ENCODE data around the gene NEMP1. TPM values are rescaled to one million over a fixed set of nuclear protein-coding genes. Genes with fewer than 3 reads are reported as not detected.

Gene NEMP1
- total RNA-seq, 2 experiments from 2014 or later: 79.0 to 81.1 TPM

- intact Hi-C loops (cut with DNase I, micrococcal nuclease): no loop called here
- ATAC-seq (no peak), DNase-seq (no peak)
- peaks cover 61% of the 10 kb centered on the region for H3K4me1 Mint-ChIP-seq
- H3K4me3 Mint-ChIP-seq: peak overlapping the region; percentile 93
- ChIA-PET POLR2A (interaction anchor here (0.7 to 1.6 kb wide), 4 partner anchors 12 to 44 kb away, joined by 4 to 6 read pairs (median 5); partner anchors contain the start of genes NEMP1 and STAT6), CTCF (interaction anchor here (0.6 to 24.0 kb wide), 10 partner anchors 13 to 384 kb away, joined by 3 to 411 read pairs (median 6); partner anchors contain the start of genes NEMP1 and STAT6)
- H3K27me3 Mint-ChIP-seq: no peaks in the 10 kb centered on the region
- H3K9me3 Mint-ChIP-seq (ENCODE audit: low read depth): no peaks in the 10 kb centered on the region
- peak overlapping the region; percentile 71 for H3K27ac Mint-ChIP-seq
- peaks cover 47% of the 10 kb centered on the region for H3K36me3 Mint-ChIP-seq (ENCODE audit: low read depth)
Measured at GRCh38 chr12:57090924-57091637, 12.5 kb upstream of the NEMP1 start.

- ChIA-PET CTCF (interaction anchor here (0.6 to 24.0 kb wide), 5 partner anchors 14 to 385 kb away, joined by 3 to 411 read pairs (median 4); partner anchors contain the start of genes NEMP1 and STAT6), POLR2A (interaction anchor here (1.0 to 1.7 kb wide), 3 partner anchors 12 to 21 kb away, joined by 4 to 5 read pairs (median 5); partner anchors contain the start of genes NEMP1 and STAT6)
- Mint-ChIP-seq H3K27me3 (no peaks in the 10 kb centered on the region), H3K4me1 (peaks cover 65% of the 10 kb centered on the region), H3K27ac (peak overlapping the region; percentile 71), H3K36me3 (ENCODE audit: low read depth) (peaks cover 46% of the 10 kb centered on the region), H3K9me3 (ENCODE audit: low read depth) (no peaks in the 10 kb centered on the region), H3K4me3 (peak overlapping the region; percentile 93)
- DNase-seq: no peak
- ATAC-seq: no peak
- intact Hi-C loops (cut with DNase I, micrococcal nuclease): no loop called here
Measured at GRCh38 chr12:57090490-57090889, 11.9 kb upstream of the NEMP1 start.

- ChIA-PET CTCF (interaction anchor here (0.6 to 24.0 kb wide), 6 partner anchors 9 to 135 kb away, joined by 3 to 411 read pairs (median 4); partner anchors contain the start of genes NEMP1 and STAT6), POLR2A (interaction anchor here (0.6 to 1.8 kb wide), 5 partner anchors 11 to 401 kb away, joined by 3 to 6 read pairs (median 5); partner anchors contain the start of genes NEMP1, PTGES3 and STAT6)
- H3K27me3 Mint-ChIP-seq: no peaks in the 10 kb centered on the region
- no peaks in the 10 kb centered on the region for H3K9me3 Mint-ChIP-seq (ENCODE audit: low read depth)
- H3K4me1 Mint-ChIP-seq: peaks cover 66% of the 10 kb centered on the region
- H3K36me3 Mint-ChIP-seq (ENCODE audit: low read depth): peaks cover 48% of the 10 kb centered on the region
- DNase-seq (peak; percentile 65), ATAC-seq (no peak)
- intact Hi-C loops (cut with DNase I, micrococcal nuclease): loop anchor here (5.0 to 10.0 kb wide), 9 partner anchors 343 to 1155 kb away; partner anchors contain the start of genes RPL41 (in 2 of the 2), ZC3H10 (in 2 of the 2), ARHGAP9 (in 1 of the 2) and DGKA (in 1 of the 2)
- peak overlapping the region; percentile 93 for H3K4me3 Mint-ChIP-seq
- H3K27ac Mint-ChIP-seq: peak overlapping the region; percentile 93
Measured at GRCh38 chr12:57089271-57090245, 11.0 kb upstream of the NEMP1 start.

GRCh38 chr12:57088354-57089270 is 10.0 kb upstream of the NEMP1 start, which contains the start of gene NAB2:
TSS of gene NAB2 (plus strand) at chr12:57089114. CDS start at chr12:57089272, 158 bp downstream.
- intact Hi-C loops (cut with DNase I, micrococcal nuclease): loop anchor here (1.0 to 10.0 kb wide), 14 partner anchors 10 to 1154 kb away; partner anchors contain the start of genes RPL41 (in 2 of the 2), ZC3H10 (in 2 of the 2), ARHGAP9 (in 1 of the 2) and DGKA (in 1 of the 2)
- Mint-ChIP-seq H3K4me3 (peak within 1 kb of the TSS; percentile 93), H3K4me1 (peaks cover 62% of the 10 kb centered on the region), H3K9me3 (ENCODE audit: low read depth) (no peaks in the 10 kb centered on the region), H3K27me3 (no peaks in the 10 kb centered on the region), H3K36me3 (ENCODE audit: low read depth) (peaks cover 45% of the 10 kb centered on the region), H3K27ac (peak within 1 kb of the TSS; percentile 95)
- DNase-seq (peak; percentile 95), ATAC-seq (peak; percentile 49)
- ChIA-PET POLR2A (interaction anchor here (1.2 to 2.1 kb wide), 7 partner anchors 10 to 400 kb away, joined by 3 to 12 read pairs (median 5); partner anchors contain the start of genes NEMP1, PTGES3 and STAT6), CTCF (interaction anchor here (0.5 to 24.0 kb wide), 8 partner anchors 17 to 138 kb away, joined by 3 to 411 read pairs (median 3); partner anchors contain the start of genes NEMP1 and STAT6)

- peak; percentile 45 for ATAC-seq
- peaks cover 38% of the 10 kb centered on the region for H3K36me3 Mint-ChIP-seq (ENCODE audit: low read depth)
Measured at GRCh38 chr12:57087691-57088353, 9.2 kb upstream of the NEMP1 start.

GRCh38 chr12:57087010-57087690 is 8.6 kb upstream of the NEMP1 start:
- no peaks in the 10 kb centered on the region for H3K9me3 Mint-ChIP-seq (ENCODE audit: low read depth)
- H3K27ac Mint-ChIP-seq: peak overlapping the region; percentile 97
- ChIA-PET CTCF (interaction anchor here (0.6 to 24.0 kb wide), 6 partner anchors 15 to 372 kb away, joined by 3 to 411 read pairs (median 3); partner anchors contain the start of genes GLI1, NEMP1 and STAT6), POLR2A (interaction anchor here (0.5 to 2.1 kb wide), 6 partner anchors 8 to 404 kb away, joined by 3 to 12 read pairs (median 7); partner anchors contain the start of genes NEMP1 and STAT6)
- H3K36me3 Mint-ChIP-seq (ENCODE audit: low read depth): peaks cover 31% of the 10 kb centered on the region
- peaks cover 52% of the 10 kb centered on the region for H3K4me1 Mint-ChIP-seq
- peak overlapping the region; percentile 93 for H3K4me3 Mint-ChIP-seq
- peak; percentile 50 for ATAC-seq
- DNase-seq: peak; percentile 97
- H3K27me3 Mint-ChIP-seq: no peaks in the 10 kb centered on the region
- intact Hi-C loops (cut with DNase I, micrococcal nuclease): loop anchor here (1.0 to 10.0 kb wide), 15 partner anchors 9 to 1152 kb away; partner anchors contain the start of genes RPL41 (in 2 of the 2), ZC3H10 (in 2 of the 2), ARHGAP9 (in 1 of the 2) and DGKA (in 1 of the 2)

More at GRCh38 chr12:57087691-57088353, 9.2 kb upstream of the NEMP1 start:
- intact Hi-C loops (cut with DNase I, micrococcal nuclease): loop anchor here (1.0 to 10.0 kb wide), 19 partner anchors 10 to 1153 kb away; partner anchors contain the start of genes NEMP1 (in 2 of the 2), RPL41 (in 2 of the 2), ZC3H10 (in 2 of the 2) and ARHGAP9 (in 1 of the 2)
- Mint-ChIP-seq H3K27ac (peak overlapping the region; percentile 95), H3K4me3 (peak overlapping the region; percentile 93), H3K9me3 (ENCODE audit: low read depth) (no peaks in the 10 kb centered on the region), H3K4me1 (peaks cover 59% of the 10 kb centered on the region), H3K27me3 (no peaks in the 10 kb centered on the region)
- DNase-seq: peak; percentile 93
- ChIA-PET POLR2A (interaction anchor here (0.6 to 2.1 kb wide), 7 partner anchors 9 to 404 kb away, joined by 3 to 12 read pairs (median 6); partner anchors contain the start of genes NEMP1, PTGES3 and STAT6), CTCF (interaction anchor here (0.5 to 24.0 kb wide), 7 partner anchors 16 to 139 kb away, joined by 3 to 411 read pairs (median 3); partner anchors contain the start of genes NEMP1 and STAT6)

- peaks cover 46% of the 10 kb centered on the region for H3K4me1 Mint-ChIP-seq
- DNase-seq (peak; percentile 70), ATAC-seq (no peak)
- no peaks in the 10 kb centered on the region for H3K9me3 Mint-ChIP-seq (ENCODE audit: low read depth)
- H3K27me3 Mint-ChIP-seq: no peaks in the 10 kb centered on the region
- H3K36me3 Mint-ChIP-seq (ENCODE audit: low read depth): peaks cover 25% of the 10 kb centered on the region
- peak overlapping the region; percentile 97 for H3K27ac Mint-ChIP-seq
- peak overlapping the region; percentile 93 for H3K4me3 Mint-ChIP-seq
- ChIA-PET POLR2A (interaction anchor here (1.9 to 2.1 kb wide), 2 partner anchors 8 to 25 kb away, joined by 10 to 12 read pairs; partner anchors contain the start of genes NEMP1 and STAT6), CTCF (interaction anchor here (2.4 to 24.0 kb wide), 2 partner anchors 15 to 25 kb away, joined by 6 to 411 read pairs; partner anchors contain the start of genes NEMP1 and STAT6)
- intact Hi-C loops (cut with DNase I, micrococcal nuclease): loop anchor here (1.0 to 10.0 kb wide), 15 partner anchors 8 to 1152 kb away; partner anchors contain the start of genes RPL41 (in 2 of the 2), ZC3H10 (in 2 of the 2), ARHGAP9 (in 1 of the 2) and DGKA (in 1 of the 2)
Measured at GRCh38 chr12:57086493-57087009, 8.0 kb upstream of the NEMP1 start.

GRCh38 chr12:57085999-57086492 is 7.5 kb upstream of the NEMP1 start:
- Mint-ChIP-seq H3K9me3 (ENCODE audit: low read depth) (no peaks in the 10 kb centered on the region), H3K27me3 (no peaks in the 10 kb centered on the region), H3K4me1 (peaks cover 42% of the 10 kb centered on the region), H3K4me3 (peak overlapping the region; percentile 93), H3K36me3 (ENCODE audit: low read depth) (peaks cover 22% of the 10 kb centered on the region), H3K27ac (peak overlapping the region; percentile 97)
- ATAC-seq: no peak
- intact Hi-C loops (cut with DNase I, micrococcal nuclease): loop anchor here (5.0 to 10.0 kb wide), 9 partner anchors 346 to 1151 kb away; partner anchors contain the start of genes RPL41 (in 2 of the 2), ZC3H10 (in 2 of the 2), ARHGAP9 (in 1 of the 2) and DGKA (in 1 of the 2)
- ChIA-PET POLR2A (no interaction called here), CTCF (interaction anchor here (2.4 to 24.0 kb wide), 2 partner anchors 14 to 26 kb away, joined by 6 to 411 read pairs; partner anchors contain the start of genes NEMP1 and STAT6)
- DNase-seq: peak; percentile 74
